PFSK-1 (cell line): ENCODE measurements around the gene STK32A.

Experiments used
- POLR2AphosphoS5 ChIP-seq: IDR thresholded peaks from 2 replicates; pipeline ENCODE4 v1.6.1; 2012; ENCODE audit warnings: low read depth, mild to moderate bottlenecking, control low read depth, low read length, moderate library complexity
- REST ChIP-seq, 2 experiments: IDR thresholded peaks; 2 replicates each; pipeline versions ENCODE4 v1.6.1 to v1.8.0; 2011 to 2012; ENCODE audit warnings: low read depth in 2 of 2, low read length in 2 of 2, control low read depth in 1 of 2, inconsistent platforms in 1 of 2, mild to moderate bottlenecking in 1 of 2, moderate library complexity in 1 of 2; ENCODE audit not compliant: insufficient read depth in 1 of 2
- SIN3A ChIP-seq: IDR thresholded peaks from 2 replicates; pipeline ENCODE4 v1.6.1; 2012; ENCODE audit warnings: mild to moderate bottlenecking, low read length, moderate library complexity, borderline replicate concordance; ENCODE audit not compliant: insufficient read depth
- TAF1 ChIP-seq: IDR thresholded peaks from 2 replicates; pipeline ENCODE4 v1.6.1; 2012; ENCODE audit warnings: low read length, control low read depth, borderline replicate concordance; ENCODE audit not compliant: insufficient read depth

- TF ChIP-seq TAF1, result no peak
- TF ChIP-seq POLR2AphosphoS5, result no peak
- TF ChIP-seq REST (IDR thresholded peaks at IDR 0.05; ENCODE audit: insufficient read depth in 1 of 2, low read depth in 2 of 2, low read length in 2 of 2), result no peak
- TF ChIP-seq SIN3A, result no peak
Measured at GRCh38 chr5:147410496-147411358, 175.9 kb downstream of the STK32A start.
